Effector memory CD8-positive, alpha-beta T cell (primary cell): ENCODE data around the gene NCOR1.
"Not testable (repeated sequence)": the region's sequence is repeated elsewhere in the genome, so short reads cannot be mapped to it uniquely, and the experiment has no call there.

Experiments
- ATAC-seq: fragments of 150-1000 bp; cut with Tn5 transposase; replicated peaks from 2 replicates; pipeline ENCODE4 v1.10.0; 2021; ENCODE audit warnings: mild to moderate bottlenecking, moderate library complexity
- DNase-seq, 3 experiments: peaks; one replicate each; pipeline ENCODE4 v3.0.0; 2021
- H3K27ac Mint-ChIP-seq, 2 donors: one replicate each; pipeline ENCODE4 v1.8.0; 2022; ENCODE audit warnings: mild to moderate bottlenecking in 2 of 2, mixed read lengths in 2 of 2, moderate library complexity in 2 of 2
- H3K27me3 Mint-ChIP-seq, 2 donors: one replicate each; pipeline ENCODE4 v1.8.0; 2022; ENCODE audit warnings: mixed read lengths in 2 of 2
- H3K36me3 Mint-ChIP-seq: one replicate; pipeline ENCODE4 v1.8.0; 2022; ENCODE audit warnings: mild to moderate bottlenecking, moderate library complexity, mixed read lengths; ENCODE audit not compliant: insufficient read depth
- H3K4me1 Mint-ChIP-seq, 2 donors: one replicate each; pipeline ENCODE4 v1.8.0; 2022; ENCODE audit warnings: low read depth in 2 of 2, mixed read lengths in 2 of 2
- H3K4me3 Mint-ChIP-seq, 2 donors: one replicate each; pipeline ENCODE4 v1.8.0; 2022; ENCODE audit warnings: mild to moderate bottlenecking in 2 of 2, mixed read lengths in 2 of 2, moderate library complexity in 2 of 2
- H3K9me3 Mint-ChIP-seq, 2 donors: one replicate each; pipeline ENCODE4 v1.8.0; 2022; ENCODE audit warnings: mixed read lengths in 2 of 2

The NCOR1 gene

DNA sequence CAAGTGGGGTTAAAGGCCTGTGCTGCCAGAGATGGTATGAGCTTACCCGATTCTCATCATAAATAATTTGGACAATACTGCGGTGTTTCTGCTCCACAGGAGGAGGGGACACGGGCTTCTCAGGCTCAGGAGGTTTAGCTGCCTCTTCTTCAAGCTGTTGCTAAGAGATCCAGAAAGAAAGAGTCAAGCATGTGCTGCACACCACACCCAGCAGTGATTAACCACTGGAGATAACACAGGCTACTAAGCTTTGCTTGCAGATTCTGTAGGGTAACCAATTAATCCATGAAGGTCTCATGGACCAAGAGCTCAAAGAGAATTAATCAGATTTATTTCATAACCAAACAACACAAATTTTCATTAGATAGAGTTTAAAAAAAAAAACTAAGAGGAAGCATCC lies 56.6 kb downstream of the NCOR1 start:
- no peak for ATAC-seq
- H3K27me3 Mint-ChIP-seq = no peaks in the 10 kb centered on the region
- no peak overlapping the region for H3K4me3 Mint-ChIP-seq
- H3K27ac Mint-ChIP-seq = no peak overlapping the region
- peaks cover 53% of the 10 kb centered on the region for H3K36me3 Mint-ChIP-seq
- H3K9me3 Mint-ChIP-seq = no peaks in the 10 kb centered on the region
- H3K4me1 Mint-ChIP-seq = peaks cover 2 to 22% of the 10 kb centered on the region in 2 donors
- no peak for DNase-seq

DNA sequence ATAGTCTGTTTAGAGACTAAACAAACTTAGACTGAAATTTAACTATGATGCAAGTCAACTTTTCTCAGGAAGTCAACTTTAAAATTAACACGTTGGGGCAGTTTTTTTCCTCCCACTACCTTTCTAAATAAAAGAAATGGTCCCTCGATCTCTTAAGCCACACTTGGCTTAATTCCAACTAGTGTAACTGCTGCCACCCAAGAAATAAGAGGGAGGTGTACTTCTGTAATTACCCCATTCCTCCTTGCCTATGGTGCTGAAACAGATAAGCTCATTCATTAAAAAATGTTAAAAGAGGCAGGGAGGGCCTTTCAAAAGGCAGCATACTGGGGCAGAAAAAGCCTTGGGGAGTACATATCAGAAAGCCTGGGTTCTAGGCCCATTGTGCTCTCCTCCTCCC lies 59.8 kb downstream of the NCOR1 start:
- no peak for ATAC-seq
- Mint-ChIP-seq H3K4me1 (peaks cover 2 to 9% of the 10 kb centered on the region in 2 donors), H3K27me3 (no peaks in the 10 kb centered on the region), H3K27ac (peak overlapping the region in 1 of 2 donors; percentile 5), H3K36me3 (peaks cover 53% of the 10 kb centered on the region), H3K4me3 (no peak overlapping the region), H3K9me3 (no peaks in the 10 kb centered on the region)
- no peak for DNase-seq

DNA sequence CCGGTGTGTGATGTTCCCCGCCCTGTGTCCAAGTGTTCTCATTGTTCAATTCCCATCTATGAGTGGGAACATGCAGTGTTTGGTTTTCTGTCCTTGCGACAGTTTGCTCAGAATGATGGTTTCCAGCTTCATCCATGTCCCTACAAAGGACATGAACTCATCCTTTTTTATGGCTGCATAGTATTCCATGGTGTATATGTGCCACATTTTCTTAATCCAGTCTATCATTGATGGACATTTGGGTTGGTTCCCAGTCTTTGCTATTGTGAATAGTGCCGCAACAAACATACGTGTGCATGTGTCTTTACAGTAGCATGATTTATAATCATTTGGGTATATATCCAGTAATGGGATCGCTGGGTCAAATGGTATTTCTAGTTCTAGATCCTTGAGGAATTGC lies 63.0 kb downstream of the NCOR1 start:
- H3K4me3 Mint-ChIP-seq, H3K9me3 Mint-ChIP-seq, H3K27ac Mint-ChIP-seq, H3K27me3 Mint-ChIP-seq, DNase-seq, ATAC-seq: not testable (repeated sequence)
- Mint-ChIP-seq H3K4me1 (peaks cover 4 to 14% of the 10 kb centered on the region in 2 donors), H3K36me3 (peaks cover 67% of the 10 kb centered on the region)

- no peak for DNase-seq
- Mint-ChIP-seq H3K27ac (no peak overlapping the region), H3K27me3 (no peaks in the 10 kb centered on the region)
Observed at GRCh38 chr17:16150251-16150856, 65.0 kb downstream of the NCOR1 start.

DNA sequence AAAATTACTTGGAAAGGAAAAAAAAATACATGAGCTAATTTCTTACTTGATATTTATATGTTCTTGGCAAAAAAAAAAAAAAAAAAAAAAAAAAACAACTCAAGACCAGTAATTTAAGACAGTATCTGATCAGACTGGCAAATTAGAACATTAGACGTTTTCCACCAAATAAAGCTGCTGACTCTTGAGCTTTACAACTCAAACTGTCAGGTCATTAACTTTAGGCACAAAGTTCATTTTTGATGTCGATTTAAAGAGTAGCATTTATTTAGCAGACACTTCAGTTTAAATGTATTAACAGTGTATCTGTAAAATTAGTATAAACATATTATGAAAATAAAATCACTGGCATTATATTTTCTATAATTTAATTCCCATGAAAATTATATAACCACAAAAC lies 66.7 kb downstream of the NCOR1 start:
- DNase-seq (no peak), ATAC-seq (no peak)
- H3K27me3 Mint-ChIP-seq = no peaks in the 10 kb centered on the region
- H3K4me1 Mint-ChIP-seq = peaks cover 5 to 8% of the 10 kb centered on the region in 2 donors
- H3K36me3 Mint-ChIP-seq = peaks cover 71% of the 10 kb centered on the region
- no peak overlapping the region for H3K4me3 Mint-ChIP-seq
- no peaks in the 10 kb centered on the region for H3K9me3 Mint-ChIP-seq
- peak overlapping the region in 1 of 2 donors; percentile 39 for H3K27ac Mint-ChIP-seq

More at GRCh38 chr17:16150251-16150856, 65.0 kb downstream of the NCOR1 start:
- H3K4me1 Mint-ChIP-seq = peaks cover 4 to 5% of the 10 kb centered on the region in 2 donors
- peaks cover 68% of the 10 kb centered on the region for H3K36me3 Mint-ChIP-seq
- no peak overlapping the region for H3K4me3 Mint-ChIP-seq
- H3K9me3 Mint-ChIP-seq = no peaks in the 10 kb centered on the region
- no peak for ATAC-seq

DNA sequence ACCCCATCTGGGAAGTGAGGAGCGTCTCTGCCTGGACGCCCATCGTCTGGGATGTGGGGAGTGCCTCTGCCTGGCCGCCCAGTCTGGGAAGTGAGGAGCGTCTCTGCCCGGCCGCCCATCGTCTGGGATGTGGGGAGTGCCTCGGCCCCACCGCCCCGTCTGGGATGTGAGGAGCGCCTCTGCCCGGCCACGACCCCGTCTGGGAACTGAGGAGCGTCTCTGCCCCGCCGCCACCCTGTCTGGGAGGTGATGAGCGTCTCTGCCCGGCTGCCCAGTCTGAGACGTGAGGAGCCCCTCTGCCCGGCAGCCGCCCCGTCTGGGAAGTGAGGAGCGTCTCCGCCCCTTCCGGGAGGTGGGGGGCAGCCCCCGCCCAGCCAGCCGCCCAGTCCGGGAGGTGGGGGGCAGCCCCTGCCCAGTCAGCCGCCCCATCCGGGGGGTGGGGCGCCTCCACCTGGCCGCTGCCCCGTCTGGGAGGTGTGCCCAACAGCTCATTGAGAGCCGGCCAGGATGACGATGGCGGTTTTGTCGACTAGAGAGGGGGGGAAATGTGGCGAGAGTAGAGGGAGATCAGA lies 69.9 kb downstream of the NCOR1 start:
- not testable (repeated sequence) for H3K27me3 Mint-ChIP-seq, H3K4me3 Mint-ChIP-seq, H3K27ac Mint-ChIP-seq, DNase-seq, ATAC-seq, H3K9me3 Mint-ChIP-seq
- peaks cover 5 to 17% of the 10 kb centered on the region in 2 donors for H3K4me1 Mint-ChIP-seq
- peaks cover 50% of the 10 kb centered on the region for H3K36me3 Mint-ChIP-seq

DNA sequence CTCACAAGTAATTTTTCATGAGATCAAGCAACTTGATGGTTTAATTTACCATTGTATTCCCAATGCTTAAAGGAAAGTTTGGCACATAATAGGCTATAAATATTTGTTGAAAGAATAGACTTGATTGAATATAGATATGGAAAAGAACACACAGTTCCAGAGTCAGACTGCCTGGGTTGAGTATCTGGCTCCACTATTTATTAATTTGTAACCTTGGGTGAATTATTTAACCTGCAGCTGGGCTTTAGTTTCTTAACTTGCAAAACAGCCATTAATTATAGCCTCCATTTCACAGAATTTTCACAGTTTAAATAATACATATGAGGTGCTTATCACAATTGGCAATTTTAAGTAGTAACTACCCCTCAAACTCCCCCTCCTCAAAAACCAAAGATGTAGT lies 73.6 kb downstream of the NCOR1 start:
- ATAC-seq = no peak
- Mint-ChIP-seq H3K4me1 (peaks cover 3 to 13% of the 10 kb centered on the region in 2 donors), H3K27me3 (no peaks in the 10 kb centered on the region), H3K27ac (peak overlapping the region in 1 of 2 donors; percentile 52), H3K4me3 (no peak overlapping the region), H3K36me3 (peaks cover 46% of the 10 kb centered on the region), H3K9me3 (no peaks in the 10 kb centered on the region)
- DNase-seq = no peak

GRCh38 chr17:16140854-16141253 lies 74.5 kb downstream of the NCOR1 start:
- Mint-ChIP-seq H3K9me3 (no peaks in the 10 kb centered on the region), H3K4me3 (no peak overlapping the region), H3K4me1 (peaks cover 3 to 13% of the 10 kb centered on the region in 2 donors), H3K27me3 (no peaks in the 10 kb centered on the region), H3K27ac (peak overlapping the region in 1 of 2 donors; percentile 4), H3K36me3 (peaks cover 46% of the 10 kb centered on the region)
- DNase-seq = no peak
- no peak for ATAC-seq

DNA sequence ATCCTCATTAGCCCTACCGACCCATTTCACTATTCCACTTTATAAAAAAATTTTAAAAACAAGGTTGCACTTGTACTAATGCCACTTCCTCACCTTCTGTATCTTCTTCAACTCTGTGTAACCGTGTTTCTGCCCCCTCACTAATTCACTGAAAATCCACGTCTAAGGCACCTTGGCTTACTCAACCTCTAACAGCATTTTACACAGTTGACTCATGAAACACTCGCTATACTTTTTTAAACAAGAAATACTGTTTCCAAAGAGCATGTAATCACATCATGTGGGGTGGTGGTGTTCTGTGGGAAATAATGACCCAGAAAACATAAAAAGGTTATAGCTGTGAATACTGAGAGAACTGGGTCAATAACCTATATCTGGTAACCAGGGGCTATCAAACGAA lies 79.9 kb downstream of the NCOR1 start:
- peaks cover 54% of the 10 kb centered on the region for H3K36me3 Mint-ChIP-seq

GRCh38 chr17:16131593-16131992 lies 83.7 kb downstream of the NCOR1 start:
- Mint-ChIP-seq H3K27me3 (no peaks in the 10 kb centered on the region), H3K9me3 (no peaks in the 10 kb centered on the region), H3K27ac (peak overlapping the region in 1 of 2 donors; percentile 67), H3K4me3 (no peak overlapping the region), H3K4me1 (peaks cover 7 to 23% of the 10 kb centered on the region in 2 donors), H3K36me3 (peaks cover 35% of the 10 kb centered on the region)
- no peak for DNase-seq
- no peak for ATAC-seq

More for the DNA sequence above, 79.9 kb downstream of the NCOR1 start:
- no peak overlapping the region for H3K4me3 Mint-ChIP-seq
- H3K4me1 Mint-ChIP-seq = peaks cover 0 to 5% of the 10 kb centered on the region in 2 donors
- peak overlapping the region in 1 of 2 donors; percentile 11 for H3K27ac Mint-ChIP-seq
- DNase-seq (no peak), ATAC-seq (no peak)
- no peaks in the 10 kb centered on the region for H3K9me3 Mint-ChIP-seq
- no peaks in the 10 kb centered on the region for H3K27me3 Mint-ChIP-seq

DNA sequence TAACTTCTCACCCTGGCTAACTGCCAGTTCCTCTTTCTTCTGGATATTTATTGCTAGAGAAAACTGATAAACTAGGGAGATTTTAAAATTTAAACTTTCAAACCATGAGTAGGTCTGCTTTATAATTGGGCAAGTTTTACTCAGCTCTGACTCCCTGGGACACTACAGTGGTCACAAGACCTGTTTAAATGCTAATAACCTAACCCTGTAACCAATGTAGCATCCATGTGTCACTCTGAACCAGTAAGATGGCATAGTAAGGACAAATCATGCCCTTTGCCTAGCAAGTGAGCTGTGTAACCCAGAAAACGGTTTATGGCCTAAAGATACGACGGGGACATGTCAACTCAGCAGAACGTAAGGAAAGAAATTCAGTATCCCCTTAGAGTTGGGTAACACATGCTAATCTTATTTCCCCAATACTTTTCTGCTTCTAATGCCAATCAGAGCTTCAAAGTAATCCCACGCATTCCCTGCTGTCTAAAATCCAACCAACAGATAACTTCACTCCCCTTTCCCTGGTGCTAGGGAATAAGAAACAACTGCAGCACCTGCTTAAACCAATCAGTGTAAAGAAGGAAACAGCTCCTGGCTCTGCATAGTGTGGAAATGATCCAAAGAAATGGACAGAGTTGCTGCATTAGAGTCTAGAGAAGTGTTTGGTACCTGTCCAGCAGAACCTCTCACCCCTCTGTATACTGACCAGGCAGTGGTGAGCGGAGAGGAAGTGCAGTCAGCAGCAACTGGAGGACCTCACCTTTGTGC lies 85.7 kb downstream of the NCOR1 start:
- no peak for ATAC-seq
- Mint-ChIP-seq H3K4me3 (no peak overlapping the region), H3K4me1 (peaks cover 7 to 23% of the 10 kb centered on the region in 2 donors), H3K36me3 (peaks cover 41% of the 10 kb centered on the region), H3K27ac (peak overlapping the region; percentile 44 to 76), H3K9me3 (no peaks in the 10 kb centered on the region), H3K27me3 (no peaks in the 10 kb centered on the region)
- DNase-seq = no peak

DNA sequence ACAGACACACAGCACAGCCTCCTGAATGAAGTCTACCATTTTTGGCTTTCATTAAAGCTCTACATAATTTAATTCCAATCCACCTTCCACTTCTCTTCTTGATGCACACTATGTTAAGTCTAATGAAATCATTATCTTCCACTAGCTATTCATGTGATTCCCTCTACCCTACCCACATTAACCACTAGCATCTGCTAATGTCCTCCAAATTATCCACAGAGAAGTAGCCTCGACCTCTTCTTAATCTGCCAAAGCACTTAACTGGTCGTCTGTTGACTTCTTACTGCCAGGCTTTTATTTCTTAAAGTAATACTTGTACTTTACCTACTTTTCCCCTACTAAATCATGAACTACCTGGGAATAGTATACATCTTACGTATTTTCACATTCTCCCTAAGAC lies 91.8 kb downstream of the NCOR1 start:
- Mint-ChIP-seq H3K4me3 (no peak overlapping the region), H3K36me3 (peaks cover 60% of the 10 kb centered on the region), H3K27me3 (no peaks in the 10 kb centered on the region), H3K9me3 (no peaks in the 10 kb centered on the region), H3K27ac (no peak overlapping the region), H3K4me1 (peaks cover 4 to 16% of the 10 kb centered on the region in 2 donors)
- ATAC-seq = no peak
- no peak for DNase-seq

DNA sequence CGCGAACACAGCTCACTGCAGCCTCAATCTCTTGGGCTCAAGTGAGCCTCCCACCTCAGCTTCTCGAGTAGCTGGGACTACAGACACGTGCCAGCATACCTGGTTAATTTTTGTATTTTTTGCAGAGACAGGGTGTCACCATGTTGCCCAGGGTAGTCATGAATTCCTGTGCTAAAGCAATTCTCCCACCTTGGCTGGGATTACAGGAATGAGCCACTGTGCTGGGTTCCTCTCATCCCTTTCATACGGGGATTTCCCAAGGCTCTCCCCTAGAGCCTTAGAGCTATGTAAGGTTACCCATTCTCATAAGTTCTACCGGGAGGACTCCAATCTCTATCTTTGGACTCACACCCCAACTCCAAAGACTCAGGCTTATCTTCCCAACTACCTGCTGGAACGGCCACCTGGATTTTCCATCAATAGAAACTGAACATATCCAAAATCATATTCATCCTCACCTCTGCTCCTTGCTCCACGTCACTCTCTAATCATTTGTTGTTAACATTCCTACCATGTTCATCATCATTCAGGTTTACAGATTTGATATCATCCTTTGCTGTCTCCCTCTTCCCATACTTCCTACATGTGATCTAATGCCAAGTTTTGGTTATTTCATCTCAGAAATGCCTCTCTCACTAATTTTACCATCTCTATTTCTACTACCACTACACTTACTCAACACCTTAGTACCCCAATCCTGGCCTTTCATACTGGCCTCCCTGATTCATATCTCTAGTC lies 92.5 kb downstream of the NCOR1 start:
- no peak for ATAC-seq
- H3K4me1 Mint-ChIP-seq = peaks cover 0 to 10% of the 10 kb centered on the region in 2 donors
- H3K4me3 Mint-ChIP-seq = no peak overlapping the region
- no peaks in the 10 kb centered on the region for H3K9me3 Mint-ChIP-seq
- DNase-seq = no peak
- no peaks in the 10 kb centered on the region for H3K27me3 Mint-ChIP-seq
- peaks cover 60% of the 10 kb centered on the region for H3K36me3 Mint-ChIP-seq
- peak overlapping the region in 1 of 2 donors; percentile 38 for H3K27ac Mint-ChIP-seq
